T-helper 17 cell (primary cell): Measurements from ENCODE around the gene TMEM183A. TPM values are rescaled to one million over a fixed set of nuclear protein-coding genes. Genes with fewer than 3 reads are reported as not detected.
"Not testable (repeated sequence)": the region's sequence is repeated elsewhere in the genome, so short reads cannot be mapped to it uniquely, and the experiment has no call there.

Source experiments
- ATAC-seq: fragments of 150-1000 bp; cut with Tn5 transposase; 2 replicates; pipeline ENCODE4 v1.10.0; 2021; ENCODE audit warnings: mild to moderate bottlenecking, moderate library complexity
- DNase-seq, 3 donors: peaks; one replicate each; pipeline versions ENCODE4 v3.0.0 to v3.0.0-alpha.2; 2020 to 2021
- H3K9me3 ChIP-seq: one replicate; pipeline ENCODE4 v1.7.0; 2013; ENCODE audit warnings: low read length, mild to moderate bottlenecking; ENCODE audit not compliant: control insufficient read depth, poor library complexity, severe bottlenecking
- H3K27ac Mint-ChIP-seq: one replicate; pipeline ENCODE4 v1.8.0; 2022; ENCODE audit warnings: mild to moderate bottlenecking, moderate library complexity, mixed read lengths
- H3K27me3 Mint-ChIP-seq: one replicate; pipeline ENCODE4 v1.8.0; 2022; ENCODE audit warnings: mixed read lengths
- H3K36me3 Mint-ChIP-seq: one replicate; pipeline ENCODE4 v1.8.0; 2022; ENCODE audit warnings: low read depth, mixed read lengths
- H3K4me1 Mint-ChIP-seq: one replicate; pipeline ENCODE4 v1.8.0; 2022; ENCODE audit warnings: mild to moderate bottlenecking, mixed read lengths
- H3K4me3 Mint-ChIP-seq: one replicate; pipeline ENCODE4 v1.8.0; 2022; ENCODE audit warnings: mild to moderate bottlenecking, moderate library complexity, mixed read lengths
- total RNA-seq, 4 donors: library from RNA in 2 of 4; stranded (reverse) in 2 of 4; gene quantifications; one replicate each; pipeline ENCODE4 v1.2.3 and lab custom pipeline; 2022 to 2026

The TMEM183A gene
- total RNA-seq, 2 donors from 2014 or later: 118 to 130 TPM

DNA sequence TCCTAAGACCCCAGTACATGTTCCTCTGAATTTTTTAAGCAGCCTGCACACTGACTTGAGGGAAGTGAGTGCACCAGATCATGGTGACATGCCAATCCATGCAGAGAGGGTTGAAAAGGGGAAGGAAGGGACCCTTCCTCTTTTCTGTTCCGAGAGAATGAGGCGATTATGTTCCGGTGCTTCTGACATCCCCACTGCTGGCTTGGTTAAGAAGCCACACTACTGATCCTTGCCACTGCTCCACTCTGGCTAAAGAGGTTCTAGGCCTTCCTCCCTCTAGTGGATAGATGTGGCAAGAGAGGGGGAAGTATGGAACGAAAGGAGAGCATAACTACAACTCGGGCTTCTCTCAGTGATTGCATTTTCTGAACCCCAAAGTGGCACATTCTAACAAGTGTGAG, 38.3 kb upstream of the TMEM183A start:
- Mint-ChIP-seq H3K4me3 (no peak overlapping the region), H3K4me1 (peaks cover 27% of the 10 kb centered on the region), H3K36me3 (peaks cover 3% of the 10 kb centered on the region), H3K27me3 (no peaks in the 10 kb centered on the region), H3K27ac (peak overlapping the region; percentile 86)
- ATAC-seq (peak; percentile 43), DNase-seq (no peak)
- H3K9me3 ChIP-seq: no peaks in the 10 kb centered on the region

DNA sequence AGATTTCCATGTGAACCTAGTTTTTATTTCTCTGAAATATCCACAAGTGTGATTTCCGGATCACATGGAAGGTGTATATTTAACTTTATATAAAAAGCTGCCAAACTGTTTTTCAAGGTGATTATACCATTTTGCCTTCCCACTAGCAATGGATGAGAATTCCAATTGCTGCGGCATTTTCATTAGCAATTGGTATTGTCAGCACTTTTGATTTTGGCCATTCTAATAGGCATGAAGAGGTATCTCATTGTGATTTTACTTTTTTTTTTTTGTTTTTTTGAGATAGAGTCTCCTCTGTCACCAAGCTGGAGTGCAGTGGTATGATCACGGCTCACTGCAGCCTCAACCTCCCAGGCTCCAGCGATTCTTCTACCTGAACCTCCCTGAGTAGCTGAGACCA, 35.1 kb upstream of the TMEM183A start:
- Mint-ChIP-seq H3K27ac (no peak overlapping the region), H3K36me3 (peaks cover 4% of the 10 kb centered on the region), H3K4me1 (peaks cover 17% of the 10 kb centered on the region), H3K27me3 (peaks cover 10% of the 10 kb centered on the region), H3K4me3 (no peak overlapping the region)
- H3K9me3 ChIP-seq: no peaks in the 10 kb centered on the region
- no peak for ATAC-seq
- no peak for DNase-seq

GRCh38 chr1:202974856-202975255, 32.3 kb upstream of the TMEM183A start:
- peaks cover 7% of the 10 kb centered on the region for H3K36me3 Mint-ChIP-seq
- no peak for DNase-seq
- no peak overlapping the region for H3K27ac Mint-ChIP-seq
- no peak overlapping the region for H3K4me3 Mint-ChIP-seq
- H3K4me1 Mint-ChIP-seq: peaks cover 3% of the 10 kb centered on the region
- no peak for ATAC-seq
- peaks cover 38% of the 10 kb centered on the region for H3K27me3 Mint-ChIP-seq
- H3K9me3 ChIP-seq: no peaks in the 10 kb centered on the region

- Mint-ChIP-seq H3K36me3 (peaks cover 8% of the 10 kb centered on the region), H3K27me3 (peaks cover 46% of the 10 kb centered on the region)
- ATAC-seq: no peak
Measured at GRCh38 chr1:202976633-202977032, 30.5 kb upstream of the TMEM183A start.

GRCh38 chr1:202979459-202979858, 27.7 kb upstream of the TMEM183A start:
- H3K9me3 ChIP-seq: no peaks in the 10 kb centered on the region
- peaks cover 8% of the 10 kb centered on the region for H3K36me3 Mint-ChIP-seq
- H3K27me3 Mint-ChIP-seq: peaks cover 46% of the 10 kb centered on the region
- H3K4me1 Mint-ChIP-seq: peaks cover 3% of the 10 kb centered on the region
- no peak overlapping the region for H3K4me3 Mint-ChIP-seq
- H3K27ac Mint-ChIP-seq: no peak overlapping the region
- no peak for ATAC-seq
- no peak for DNase-seq

More at GRCh38 chr1:202976633-202977032, 30.5 kb upstream of the TMEM183A start:
- DNase-seq: no peak
- Mint-ChIP-seq H3K27ac (no peak overlapping the region), H3K4me3 (no peak overlapping the region), H3K4me1 (peaks cover 3% of the 10 kb centered on the region)
- no peaks in the 10 kb centered on the region for H3K9me3 ChIP-seq

DNA sequence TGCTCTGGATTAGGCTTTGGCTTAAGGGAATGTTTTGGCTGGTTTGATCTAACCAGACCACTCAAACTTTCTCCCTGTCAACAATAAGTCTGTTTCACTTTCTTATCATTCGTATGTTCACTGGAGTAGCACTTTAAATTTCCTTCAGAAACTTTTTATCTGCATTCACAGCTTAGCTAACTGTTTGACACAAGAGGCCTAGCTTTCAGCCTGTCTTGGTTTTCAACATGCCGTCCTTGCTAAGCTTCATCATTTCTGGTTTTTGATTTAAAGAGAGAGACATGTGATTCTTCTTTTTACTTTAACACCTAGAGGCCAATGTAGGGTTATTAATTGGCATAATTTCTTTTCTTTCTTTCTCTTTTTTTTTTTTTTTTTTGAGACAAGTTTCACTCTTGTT, 25.2 kb upstream of the TMEM183A start:
- Mint-ChIP-seq H3K4me1 (no peaks in the 10 kb centered on the region), H3K4me3 (no peak overlapping the region), H3K27me3 (peaks cover 45% of the 10 kb centered on the region), H3K27ac (no peak overlapping the region), H3K36me3 (peaks cover 7% of the 10 kb centered on the region)
- DNase-seq (no peak), ATAC-seq (no peak)
- no peaks in the 10 kb centered on the region for H3K9me3 ChIP-seq

- ATAC-seq (no peak), DNase-seq (no peak)
- peaks cover 42% of the 10 kb centered on the region for H3K27me3 Mint-ChIP-seq
- H3K4me1 Mint-ChIP-seq: no peaks in the 10 kb centered on the region
- no peaks in the 10 kb centered on the region for H3K9me3 ChIP-seq
- H3K4me3 Mint-ChIP-seq: no peak overlapping the region
- peaks cover 7% of the 10 kb centered on the region for H3K36me3 Mint-ChIP-seq
- no peak overlapping the region for H3K27ac Mint-ChIP-seq
Measured at GRCh38 chr1:202982715-202983430, 24.3 kb upstream of the TMEM183A start.

GRCh38 chr1:202986120-202986519, 21.1 kb upstream of the TMEM183A start:
- not testable (repeated sequence) for ATAC-seq, H3K27ac Mint-ChIP-seq, DNase-seq, H3K9me3 ChIP-seq, H3K4me3 Mint-ChIP-seq, H3K36me3 Mint-ChIP-seq, H3K4me1 Mint-ChIP-seq
- peaks cover 32% of the 10 kb centered on the region for H3K27me3 Mint-ChIP-seq

DNA sequence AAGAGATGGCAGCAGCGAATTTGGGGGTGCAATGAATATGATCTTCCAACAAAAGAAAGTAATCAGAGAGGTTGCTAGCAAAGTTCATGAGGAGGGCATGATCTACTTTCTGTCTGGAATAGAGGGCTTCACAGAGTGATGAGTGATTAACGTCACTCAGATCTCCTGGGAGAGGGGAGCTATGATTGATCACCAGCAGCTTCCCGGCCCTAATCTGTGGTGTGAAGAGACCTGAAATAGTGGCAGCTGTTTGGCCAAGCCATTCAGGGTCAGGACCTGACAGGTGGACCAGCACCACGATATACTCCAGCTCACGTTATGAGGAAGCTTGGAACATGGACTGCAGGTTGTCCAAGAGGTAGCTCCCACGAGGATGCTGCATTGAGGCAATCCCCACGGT, 19.9 kb upstream of the TMEM183A start:
- no peak overlapping the region for H3K4me3 Mint-ChIP-seq
- no peak for ATAC-seq

GRCh38 chr1:202987922-202988583, 19.1 kb upstream of the TMEM183A start:
- H3K4me3 Mint-ChIP-seq: no peak overlapping the region
- H3K36me3 Mint-ChIP-seq: peaks cover 5% of the 10 kb centered on the region
- ATAC-seq: no peak
- no peak for DNase-seq
- H3K4me1 Mint-ChIP-seq: no peaks in the 10 kb centered on the region
- H3K9me3 ChIP-seq: no peaks in the 10 kb centered on the region
- peaks cover 50% of the 10 kb centered on the region for H3K27me3 Mint-ChIP-seq
- no peak overlapping the region for H3K27ac Mint-ChIP-seq

More for the DNA sequence above, 19.9 kb upstream of the TMEM183A start:
- no peaks in the 10 kb centered on the region for H3K4me1 Mint-ChIP-seq
- peaks cover 43% of the 10 kb centered on the region for H3K27me3 Mint-ChIP-seq
- no peaks in the 10 kb centered on the region for H3K9me3 ChIP-seq
- no peak overlapping the region for H3K27ac Mint-ChIP-seq
- no peak for DNase-seq
- H3K36me3 Mint-ChIP-seq: peaks cover 5% of the 10 kb centered on the region

DNA sequence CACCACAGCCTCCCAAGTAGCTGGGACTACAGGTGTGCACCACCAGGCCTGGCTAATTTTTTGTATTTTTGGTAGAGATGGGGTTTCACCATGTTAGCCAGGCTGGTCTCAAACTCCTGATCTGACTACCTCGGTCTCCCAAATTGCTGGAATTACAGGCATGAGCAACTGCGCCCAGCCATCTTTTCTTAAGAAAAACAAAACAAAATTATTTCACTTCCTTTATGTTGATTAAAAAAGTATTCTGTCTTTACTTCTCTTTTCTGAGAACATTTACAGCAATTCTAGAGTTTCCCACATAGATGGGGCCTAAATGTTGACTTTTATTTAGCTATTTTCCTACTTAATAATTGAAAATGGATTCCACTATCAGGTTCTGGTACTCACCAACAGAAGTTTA, 17.3 kb upstream of the TMEM183A start:
- no peaks in the 10 kb centered on the region for H3K9me3 ChIP-seq
- H3K27ac Mint-ChIP-seq: no peak overlapping the region
- H3K4me3 Mint-ChIP-seq: no peak overlapping the region
- DNase-seq (no peak), ATAC-seq (no peak)
- H3K4me1 Mint-ChIP-seq: no peaks in the 10 kb centered on the region
- peaks cover 68% of the 10 kb centered on the region for H3K27me3 Mint-ChIP-seq
- peaks cover 5% of the 10 kb centered on the region for H3K36me3 Mint-ChIP-seq

DNA sequence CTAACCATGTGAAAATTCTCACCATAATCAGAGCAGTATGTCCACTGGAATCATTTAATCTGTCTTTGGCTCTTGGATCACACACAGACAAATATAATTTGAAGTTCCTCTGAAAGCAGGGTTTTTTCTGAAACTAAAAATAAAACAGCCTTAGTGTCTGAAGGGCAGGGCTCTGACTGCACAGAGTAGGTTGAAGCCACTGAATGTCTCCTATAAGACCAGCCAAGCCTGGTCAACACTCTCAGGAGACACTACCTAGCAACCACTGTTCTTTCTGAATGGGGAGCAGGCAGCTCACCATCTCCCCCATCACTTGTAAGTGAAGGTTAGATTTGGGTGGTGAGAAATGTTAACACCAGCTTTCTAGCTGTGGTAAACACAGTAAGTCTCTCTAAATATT, 16.1 kb upstream of the TMEM183A start:
- Mint-ChIP-seq H3K27ac (no peak overlapping the region), H3K4me1 (no peaks in the 10 kb centered on the region), H3K36me3 (peaks cover 5% of the 10 kb centered on the region), H3K4me3 (no peak overlapping the region), H3K27me3 (peaks cover 79% of the 10 kb centered on the region)
- H3K9me3 ChIP-seq: no peaks in the 10 kb centered on the region
- ATAC-seq: no peak
- DNase-seq: no peak

DNA sequence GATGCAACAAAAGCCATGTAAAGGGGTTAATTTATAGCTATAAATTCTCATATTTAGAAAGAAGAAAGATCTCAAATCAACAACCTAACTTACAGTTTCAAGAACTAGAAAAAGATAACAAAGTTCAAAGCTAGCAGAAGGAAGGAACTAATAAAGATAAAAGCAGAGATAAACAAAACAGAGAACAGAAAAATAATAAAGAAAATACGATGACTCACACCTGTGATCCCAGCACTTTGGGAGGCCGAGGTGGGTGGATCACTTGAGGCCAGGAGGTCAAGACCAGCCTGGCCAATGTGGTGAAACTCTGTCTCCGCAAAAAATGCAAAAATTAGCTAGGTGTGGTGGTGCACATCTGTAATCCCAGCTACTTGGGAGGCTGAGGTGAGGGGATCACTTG, 12.4 kb upstream of the TMEM183A start:
- peaks cover 2% of the 10 kb centered on the region for H3K36me3 Mint-ChIP-seq
- no peak for DNase-seq
- H3K4me3 Mint-ChIP-seq: no peak overlapping the region
- no peak for ATAC-seq
- peaks cover 81% of the 10 kb centered on the region for H3K27me3 Mint-ChIP-seq
- no peak overlapping the region for H3K27ac Mint-ChIP-seq
- H3K9me3 ChIP-seq: no peaks in the 10 kb centered on the region
- H3K4me1 Mint-ChIP-seq: peaks cover 7% of the 10 kb centered on the region
